ENCODE results near the gene LHX1. TPM values are rescaled to one million over a fixed set of nuclear protein-coding genes. Genes with fewer than 3 reads are reported as not detected.

The LHX1 gene
- total and polyA plus RNA-seq, 9 of the 15 experiments (the other 6 are each of a cell fraction or from before 2014, with no cell fraction given), result 0.05 to 0.64 (median 0.07) TPM; not detected in 6

DNA sequence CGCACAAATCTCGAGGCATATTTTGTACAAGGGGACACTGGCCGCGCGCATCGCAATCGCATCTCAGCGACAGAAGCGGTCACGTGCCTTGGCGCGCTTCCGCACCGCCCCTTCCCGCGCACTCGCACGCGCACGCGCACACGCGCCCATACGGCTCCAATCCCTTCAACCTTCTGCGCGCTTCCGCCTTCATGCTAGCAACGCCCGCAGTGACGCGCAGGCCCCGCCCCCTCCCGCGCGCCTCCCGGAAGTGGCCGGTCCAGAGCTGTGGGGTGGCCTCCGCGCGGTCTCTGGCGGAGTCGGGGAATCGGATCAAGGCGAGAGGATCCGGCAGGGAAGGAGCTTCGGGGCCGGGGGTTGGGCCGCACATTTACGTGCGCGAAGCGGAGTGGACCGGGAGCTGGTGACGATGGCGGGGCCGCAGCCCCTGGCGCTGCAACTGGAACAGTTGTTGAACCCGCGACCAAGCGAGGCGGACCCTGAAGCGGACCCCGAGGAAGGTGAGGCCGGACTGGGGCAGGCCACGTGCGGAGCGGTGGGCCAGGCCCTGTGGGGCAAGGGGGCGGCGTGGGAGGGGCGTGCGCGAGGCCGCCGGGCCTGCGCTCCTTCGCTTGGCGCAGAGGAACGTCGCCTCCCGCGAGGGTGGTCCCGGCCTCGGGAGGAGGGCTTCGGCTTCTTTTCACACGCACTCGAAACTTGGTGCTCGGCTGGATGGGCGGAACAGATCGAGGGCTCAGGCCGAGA is 11.6 kb downstream of the LHX1 start, which contains the start of gene AATF (continued):
- TF ChIP-seq, protein P1, sequence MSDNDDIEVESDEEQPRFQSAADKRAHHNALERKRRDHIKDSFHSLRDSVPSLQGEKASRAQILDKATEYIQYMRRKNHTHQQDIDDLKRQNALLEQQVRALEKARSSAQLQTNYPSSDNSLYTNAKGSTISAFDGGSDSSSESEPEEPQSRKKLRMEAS (CRISPR knock-in tag; IDR thresholded peaks at IDR 0.05), result peak; percentile 96
- TF ChIP-seq EP400 (IDR thresholded peaks at IDR 0.05) (peak; percentile 92), GATAD2A (IDR thresholded peaks at IDR 0.05) (no peak), YBX1 (IDR thresholded peaks at IDR 0.05) (no peak), HDAC3 (IDR thresholded peaks at IDR 0.05; ENCODE audit: borderline replicate concordance, partially characterized antibody) (no peak), SUPT5H (IDR thresholded peaks at IDR 0.05) (peak; percentile 92), KLF6 (CRISPR knock-in tag; IDR thresholded peaks at IDR 0.05; ENCODE audit: borderline replicate concordance) (no peak), NRF1 (conservative IDR thresholded peaks at IDR 0.05 in 1 of 2, IDR thresholded peaks at IDR 0.05 in 1 of 2) (peak; percentile 96 to 97), HLTF (IDR thresholded peaks at IDR 0.05) (no peak), ZNF280B (CRISPR knock-in tag; IDR thresholded peaks at IDR 0.05) (no peak), MEIS2 (IDR thresholded peaks at IDR 0.05; ENCODE audit: partially characterized antibody) (peak; percentile 88), SMARCC2 (IDR thresholded peaks at IDR 0.05; ENCODE audit: low read depth) (no peak), DNMT1 (IDR thresholded peaks at IDR 0.05) (no peak), ZNF311 (CRISPR knock-in tag; IDR thresholded peaks at IDR 0.05) (no peak), ETV1 (tag; conservative IDR thresholded peaks at IDR 0.05; ENCODE audit: low read depth) (peak; percentile 83), ZNF174 (CRISPR knock-in tag; IDR thresholded peaks at IDR 0.05) (no peak), ARID3B (CRISPR knock-in tag; IDR thresholded peaks at IDR 0.05; ENCODE audit: borderline replicate concordance) (no peak), SP2 (IDR thresholded peaks at IDR 0.05; ENCODE audit: extremely low read depth, low read depth, low read length, poor library complexity, severe bottlenecking) (no peak), SMARCB1 (IDR thresholded peaks at IDR 0.05; ENCODE audit: insufficient read length, low read depth) (no peak), RBM34 (IDR thresholded peaks at IDR 0.05; ENCODE audit: borderline replicate concordance, insufficient read depth, low read length) (no peak), RCOR1 (IDR thresholded peaks at IDR 0.05; ENCODE audit: borderline replicate concordance in 1 of 2, low read depth in 2 of 2, low read length in 2 of 2) (peak in 1 of 2 experiments; percentile 64; a peak in 1 of 4 replicates), SOX6 (IDR thresholded peaks at IDR 0.05) (peak; percentile 62; the same call in 1 of the 2 replicates), MED1 (CRISPR knock-in tag; IDR thresholded peaks at IDR 0.05; ENCODE audit: borderline replicate concordance) (no peak)
- TF ChIP-seq, protein P2, sequence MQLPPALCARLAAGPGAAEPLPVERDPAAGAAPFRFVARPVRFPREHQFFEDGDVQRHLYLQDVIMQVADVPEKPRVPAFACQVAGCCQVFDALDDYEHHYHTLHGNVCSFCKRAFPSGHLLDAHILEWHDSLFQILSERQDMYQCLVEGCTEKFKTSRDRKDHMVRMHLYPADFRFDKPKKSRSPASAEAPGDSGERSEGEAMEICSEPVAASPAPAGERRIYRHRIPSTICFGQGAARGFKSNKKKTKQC (CRISPR knock-in tag; IDR thresholded peaks at IDR 0.05), result peak; percentile 92
- TF ChIP-seq, protein P3, sequence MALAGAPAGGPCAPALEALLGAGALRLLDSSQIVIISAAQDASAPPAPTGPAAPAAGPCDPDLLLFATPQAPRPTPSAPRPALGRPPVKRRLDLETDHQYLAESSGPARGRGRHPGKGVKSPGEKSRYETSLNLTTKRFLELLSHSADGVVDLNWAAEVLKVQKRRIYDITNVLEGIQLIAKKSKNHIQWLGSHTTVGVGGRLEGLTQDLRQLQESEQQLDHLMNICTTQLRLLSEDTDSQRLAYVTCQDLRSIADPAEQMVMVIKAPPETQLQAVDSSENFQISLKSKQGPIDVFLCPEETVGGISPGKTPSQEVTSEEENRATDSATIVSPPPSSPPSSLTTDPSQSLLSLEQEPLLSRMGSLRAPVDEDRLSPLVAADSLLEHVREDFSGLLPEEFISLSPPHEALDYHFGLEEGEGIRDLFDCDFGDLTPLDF (CRISPR knock-in tag; IDR thresholded peaks at IDR 0.05), result peak; percentile 98
